Keratinocyte (primary cell): ENCODE data around the gene RBFOX1.

Experiments
- EZH2 ChIP-seq: IDR thresholded peaks from one replicate; pipeline ENCODE4 v1.6.1; 2012; ENCODE audit warnings: inconsistent platforms, mild to moderate bottlenecking, low read length, moderate library complexity
- TF ChIP-seq, protein P1 (sequence below), 3 experiments: IDR thresholded peaks in 1 of 3; conservative IDR thresholded peaks in 1 of 3; optimal IDR thresholded peaks in 1 of 3; 2 replicates in 2 of 3; 3 replicates in 1 of 3; pipeline versions ENCODE3 to v1.5.1; 2011; ENCODE audit warnings: low read length in 3 of 3, mild to moderate bottlenecking in 3 of 3, moderate library complexity in 2 of 3, control low read depth in 1 of 3, inconsistent platforms in 1 of 3; ENCODE audit not compliant: insufficient read depth in 2 of 3; ENCODE audit errors: extremely low read depth in 1 of 3

DNA sequence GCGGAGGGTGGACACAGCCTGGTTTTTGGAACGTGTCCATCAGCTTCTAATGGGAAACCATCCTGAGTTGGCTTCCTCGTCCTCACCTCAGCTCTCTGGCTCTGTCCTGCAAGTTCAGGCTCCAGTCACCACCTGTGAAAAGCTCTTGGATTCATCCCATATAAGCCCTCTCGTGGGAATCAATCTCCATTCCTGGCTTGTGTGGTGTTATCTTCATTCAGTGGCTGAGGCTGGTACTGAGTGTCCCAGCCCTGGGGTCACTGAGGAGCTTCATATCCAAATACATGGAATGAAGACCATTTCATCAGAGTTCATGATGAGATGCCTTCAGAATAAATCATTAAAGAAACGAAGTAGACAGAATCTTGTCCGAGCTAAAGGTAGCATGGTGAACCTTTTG lies 189.2 kb downstream of the RBFOX1 start:
- TF ChIP-seq EZH2, result no peak
- TF ChIP-seq, protein P1, sequence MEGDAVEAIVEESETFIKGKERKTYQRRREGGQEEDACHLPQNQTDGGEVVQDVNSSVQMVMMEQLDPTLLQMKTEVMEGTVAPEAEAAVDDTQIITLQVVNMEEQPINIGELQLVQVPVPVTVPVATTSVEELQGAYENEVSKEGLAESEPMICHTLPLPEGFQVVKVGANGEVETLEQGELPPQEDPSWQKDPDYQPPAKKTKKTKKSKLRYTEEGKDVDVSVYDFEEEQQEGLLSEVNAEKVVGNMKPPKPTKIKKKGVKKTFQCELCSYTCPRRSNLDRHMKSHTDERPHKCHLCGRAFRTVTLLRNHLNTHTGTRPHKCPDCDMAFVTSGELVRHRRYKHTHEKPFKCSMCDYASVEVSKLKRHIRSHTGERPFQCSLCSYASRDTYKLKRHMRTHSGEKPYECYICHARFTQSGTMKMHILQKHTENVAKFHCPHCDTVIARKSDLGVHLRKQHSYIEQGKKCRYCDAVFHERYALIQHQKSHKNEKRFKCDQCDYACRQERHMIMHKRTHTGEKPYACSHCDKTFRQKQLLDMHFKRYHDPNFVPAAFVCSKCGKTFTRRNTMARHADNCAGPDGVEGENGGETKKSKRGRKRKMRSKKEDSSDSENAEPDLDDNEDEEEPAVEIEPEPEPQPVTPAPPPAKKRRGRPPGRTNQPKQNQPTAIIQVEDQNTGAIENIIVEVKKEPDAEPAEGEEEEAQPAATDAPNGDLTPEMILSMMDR (optimal IDR thresholded peaks at IDR 0.05 in 1 of 3, IDR thresholded peaks at IDR 0.05 in 1 of 3, conservative IDR thresholded peaks at IDR 0.05 in 1 of 3; ENCODE audit: extremely low read depth in 1 of 3, insufficient read depth in 2 of 3, low read length in 3 of 3), result no peak
